Immature natural killer cell (primary cell): ENCODE measurements around the gene F5. TPM values are rescaled to one million over a fixed set of nuclear protein-coding genes. Genes with fewer than 3 reads are reported as not detected.

Experiments
- DNase-seq, 3 donors: peaks; one replicate each; pipeline ENCODE4 v3.0.0; 2022; ENCODE audit warnings: mixed read lengths in 1 of 3
- H3K27ac Mint-ChIP-seq, 6 donors: one replicate each; pipeline ENCODE4 v1.8.0; 2020; ENCODE audit warnings: mixed read lengths in 6 of 6, mild to moderate bottlenecking in 5 of 6, inconsistent platforms in 4 of 6, moderate library complexity in 3 of 6
- H3K27me3 Mint-ChIP-seq, 3 donors: one replicate each; pipeline ENCODE4 v1.8.0; 2020 to 2021; ENCODE audit warnings: low read depth in 3 of 3, mild to moderate bottlenecking in 3 of 3, mixed read lengths in 3 of 3, moderate library complexity in 3 of 3, inconsistent platforms in 1 of 3
- H3K36me3 Mint-ChIP-seq, 3 donors: one replicate each; pipeline ENCODE4 v1.8.0; 2020; ENCODE audit warnings: mixed read lengths in 3 of 3, inconsistent platforms in 2 of 3, mild to moderate bottlenecking in 2 of 3
- H3K4me1 Mint-ChIP-seq, 2 donors: one replicate each; pipeline ENCODE4 v1.8.0; 2020; ENCODE audit warnings: inconsistent platforms in 2 of 2, mild to moderate bottlenecking in 2 of 2, mixed read lengths in 2 of 2, moderate library complexity in 1 of 2
- H3K4me3 Mint-ChIP-seq, 5 donors: one replicate each; pipeline ENCODE4 v1.8.0; 2020; ENCODE audit warnings: mild to moderate bottlenecking in 5 of 5, mixed read lengths in 5 of 5, inconsistent platforms in 3 of 5, moderate library complexity in 3 of 5
- H3K9me3 Mint-ChIP-seq, 6 donors: one replicate each; pipeline ENCODE4 v1.8.0; 2020; ENCODE audit warnings: mild to moderate bottlenecking in 6 of 6, mixed read lengths in 6 of 6, inconsistent platforms in 4 of 6, moderate library complexity in 3 of 6
- polyA plus RNA-seq, 3 donors: library from polyadenylated mRNA; unstranded; fragments of 300-500 nt; fragmentation: Illumina TruSeq; gene quantifications; one replicate each; pipeline ENCODE4 v1.2.3, GENCODE V29; 2021

The F5 gene
- polyA plus RNA-seq, 3 donors from 2014 or later, result 0.08 to 1.3 (median 0.09) TPM

- peaks cover 31 to 34% of the 10 kb centered on the region in 2 donors for H3K4me1 Mint-ChIP-seq
- no peak overlapping the region for H3K27ac Mint-ChIP-seq
- no peak overlapping the region for H3K4me3 Mint-ChIP-seq
- H3K27me3 Mint-ChIP-seq, result peaks cover 0 to 1% (median under 1%) of the 10 kb centered on the region in 3 donors
- no peak for DNase-seq
- H3K36me3 Mint-ChIP-seq, result no peaks in the 10 kb centered on the region
- no peaks in the 10 kb centered on the region for H3K9me3 Mint-ChIP-seq
Measured at GRCh38 chr1:169608226-169608625, 21.9 kb upstream of the F5 start.

DNA sequence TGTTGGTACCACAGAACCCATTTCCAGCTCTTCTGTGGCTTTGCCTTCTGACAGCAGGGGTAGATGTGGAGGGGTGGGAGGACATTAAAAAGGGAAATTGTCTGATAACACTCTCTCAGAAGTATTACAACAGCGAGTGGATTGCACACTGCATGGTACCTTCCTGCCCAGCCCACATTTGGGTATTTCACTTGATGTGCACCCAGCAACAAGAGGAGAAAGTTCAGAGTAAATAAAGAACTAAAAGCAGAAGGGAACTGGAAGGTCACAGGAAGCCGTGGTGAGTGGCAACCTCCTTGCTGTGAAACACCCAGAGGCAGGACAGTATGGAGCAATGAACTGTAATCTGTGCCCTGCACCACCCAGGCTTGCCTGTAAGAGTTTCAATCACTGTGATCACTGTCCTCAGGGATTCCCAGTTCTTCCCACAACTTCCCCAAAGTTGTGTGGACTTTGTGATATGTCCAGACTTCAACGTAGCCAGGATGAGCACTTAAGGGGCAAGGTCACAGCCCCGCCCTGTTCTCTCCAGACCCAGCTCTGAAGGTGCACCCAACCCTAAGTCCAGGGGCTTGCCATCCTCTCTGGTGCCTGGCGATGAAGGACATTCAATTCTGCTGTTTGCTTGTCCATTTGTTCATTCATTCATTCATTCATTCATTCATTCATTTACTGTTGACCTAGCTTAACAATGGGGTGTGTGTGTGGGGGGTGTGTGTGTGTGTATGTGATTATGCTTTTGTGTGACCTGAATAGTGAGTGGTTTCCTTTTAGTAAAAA, 18.7 kb upstream of the F5 start:
- peak; percentile 65 to 74 (median 73) for DNase-seq
- no peaks in the 10 kb centered on the region for H3K9me3 Mint-ChIP-seq
- H3K4me1 Mint-ChIP-seq, result peaks cover 56 to 62% of the 10 kb centered on the region in 2 donors
- H3K27me3 Mint-ChIP-seq, result peaks cover 0 to 1% (median 0%) of the 10 kb centered on the region in 3 donors
- no peaks in the 10 kb centered on the region for H3K36me3 Mint-ChIP-seq
- peak overlapping the region; percentile 51 to 80 (median 60) for H3K4me3 Mint-ChIP-seq
- H3K27ac Mint-ChIP-seq, result peak overlapping the region; percentile 62 to 89 (median 78)

DNA sequence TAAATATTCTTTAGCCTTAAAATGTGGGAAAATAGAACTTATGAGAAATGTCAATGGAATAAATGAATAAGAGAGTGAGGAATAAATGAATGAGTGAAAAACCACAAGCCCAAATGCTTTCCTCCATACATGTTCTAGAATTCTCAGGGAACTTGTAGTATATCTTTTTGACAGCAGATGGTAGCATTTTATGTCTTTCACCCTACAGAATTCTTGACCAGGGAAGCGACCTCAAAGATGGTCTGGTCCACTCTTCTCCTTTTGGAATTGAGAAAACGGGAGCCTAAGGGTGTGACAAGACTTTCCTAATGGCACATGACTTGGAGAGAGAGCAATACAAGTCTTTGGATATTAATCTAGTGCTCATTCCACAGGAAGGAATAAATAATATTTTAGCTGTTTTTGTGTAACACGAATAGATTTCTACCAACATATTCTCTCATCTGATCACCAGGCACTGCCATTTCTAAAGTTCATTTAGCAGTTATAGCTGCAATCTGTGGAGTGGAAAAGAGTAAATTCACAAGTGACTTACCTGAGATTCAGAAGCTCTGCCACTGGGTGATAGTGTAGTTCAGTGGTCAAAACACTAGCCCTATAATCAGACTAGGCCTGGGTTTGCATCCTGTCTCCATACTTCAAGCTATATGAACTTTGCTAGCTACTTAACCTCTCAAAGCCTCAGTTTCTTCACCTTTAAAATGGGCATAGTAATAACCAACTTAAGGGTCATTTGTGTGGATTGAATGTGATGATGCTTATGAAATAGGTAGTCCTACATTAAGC, 15.0 kb upstream of the F5 start:
- H3K4me1 Mint-ChIP-seq, result peaks cover 53 to 57% of the 10 kb centered on the region in 2 donors
- peak overlapping the region in 4 of 5 donors; percentile 6 to 53 (median 20) for H3K4me3 Mint-ChIP-seq
- no peaks in the 10 kb centered on the region for H3K36me3 Mint-ChIP-seq
- H3K27ac Mint-ChIP-seq, result peak overlapping the region in 5 of 6 donors; percentile 10 to 70 (median 28)
- no peaks in the 10 kb centered on the region for H3K9me3 Mint-ChIP-seq
- H3K27me3 Mint-ChIP-seq, result peaks cover 0 to 7% (median 2%) of the 10 kb centered on the region in 3 donors
- DNase-seq, result peak; percentile 38 to 52 (median 48)

GRCh38 chr1:169595764-169596711, 9.8 kb upstream of the F5 start:
- no peaks in the 10 kb centered on the region for H3K9me3 Mint-ChIP-seq
- no peak overlapping the region for H3K4me3 Mint-ChIP-seq
- no peak for DNase-seq
- H3K27me3 Mint-ChIP-seq, result peaks cover 2 to 10% (median 7%) of the 10 kb centered on the region in 3 donors
- no peaks in the 10 kb centered on the region for H3K36me3 Mint-ChIP-seq
- H3K4me1 Mint-ChIP-seq, result peaks cover 3 to 6% of the 10 kb centered on the region in 2 donors
- H3K27ac Mint-ChIP-seq, result no peak overlapping the region

GRCh38 chr1:169594391-169594790, 8.1 kb upstream of the F5 start:
- Mint-ChIP-seq H3K4me3 (no peak overlapping the region), H3K9me3 (no peaks in the 10 kb centered on the region), H3K4me1 (no peaks in the 10 kb centered on the region), H3K27me3 (peaks cover 2 to 8% (median 6%) of the 10 kb centered on the region in 3 donors), H3K27ac (no peak overlapping the region), H3K36me3 (no peaks in the 10 kb centered on the region)
- DNase-seq, result no peak

GRCh38 chr1:169590932-169591331, 4.7 kb upstream of the F5 start:
- Mint-ChIP-seq H3K36me3 (no peaks in the 10 kb centered on the region), H3K4me3 (no peak overlapping the region), H3K4me1 (peaks cover 6 to 10% of the 10 kb centered on the region in 2 donors), H3K27ac (no peak overlapping the region), H3K27me3 (peaks cover 2 to 10% (median 5%) of the 10 kb centered on the region in 3 donors), H3K9me3 (no peaks in the 10 kb centered on the region)
- no peak for DNase-seq

- no peak for DNase-seq
Measured at GRCh38 chr1:169588785-169589485, 2.7 kb upstream of the F5 start.

GRCh38 chr1:169588112-169588511, 1.8 kb upstream of the F5 start:
- H3K4me3 Mint-ChIP-seq, result no peak overlapping the region
- no peaks in the 10 kb centered on the region for H3K9me3 Mint-ChIP-seq
- H3K4me1 Mint-ChIP-seq, result peaks cover 6 to 10% of the 10 kb centered on the region in 2 donors
- DNase-seq, result no peak
- no peaks in the 10 kb centered on the region for H3K36me3 Mint-ChIP-seq
- no peak overlapping the region for H3K27ac Mint-ChIP-seq
- H3K27me3 Mint-ChIP-seq, result peaks cover 2 to 5% (median 5%) of the 10 kb centered on the region in 3 donors

More at GRCh38 chr1:169588785-169589485, 2.7 kb upstream of the F5 start:
- Mint-ChIP-seq H3K4me1 (peaks cover 6 to 10% of the 10 kb centered on the region in 2 donors), H3K4me3 (no peak overlapping the region), H3K36me3 (no peaks in the 10 kb centered on the region), H3K27me3 (peaks cover 2 to 5% (median 5%) of the 10 kb centered on the region in 3 donors), H3K9me3 (no peaks in the 10 kb centered on the region), H3K27ac (no peak overlapping the region)

DNA sequence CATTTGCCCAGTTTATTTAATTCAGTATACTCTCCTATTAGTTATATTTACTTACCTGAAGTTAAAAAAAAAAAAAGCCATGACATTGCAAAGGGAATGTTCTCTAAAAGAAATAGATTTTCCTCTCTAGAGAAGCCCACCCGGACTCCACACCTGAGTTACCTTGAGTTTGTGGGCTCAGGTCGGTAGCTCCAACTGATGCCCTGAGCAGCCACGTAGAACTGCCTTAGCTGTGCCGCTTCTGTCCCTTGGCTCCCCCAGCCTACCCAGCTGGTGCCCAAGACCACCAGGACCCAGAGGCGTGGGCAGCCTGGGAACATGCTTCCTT, 250 bp downstream of the F5 start:
- H3K27me3 Mint-ChIP-seq, result peaks cover 2 to 5% (median 3%) of the 10 kb centered on the region in 3 donors

GRCh38 chr1:169585181-169585580, 1.1 kb downstream of the F5 start:
- Mint-ChIP-seq H3K27ac (no peak overlapping the region), H3K4me1 (peaks cover 6 to 10% of the 10 kb centered on the region in 2 donors), H3K4me3 (no peak overlapping the region), H3K36me3 (no peaks in the 10 kb centered on the region), H3K27me3 (peaks cover 2 to 5% (median 3%) of the 10 kb centered on the region in 3 donors), H3K9me3 (no peaks in the 10 kb centered on the region)
- no peak for DNase-seq

More for the DNA sequence above, 250 bp downstream of the F5 start:
- H3K36me3 Mint-ChIP-seq, result no peaks in the 10 kb centered on the region
- H3K4me3 Mint-ChIP-seq, result peak overlapping the region in 2 of 5 donors; percentile 41 to 56
- H3K27ac Mint-ChIP-seq, result no peak overlapping the region
- H3K9me3 Mint-ChIP-seq, result no peaks in the 10 kb centered on the region
- no peak for DNase-seq
- H3K4me1 Mint-ChIP-seq, result peaks cover 6 to 10% of the 10 kb centered on the region in 2 donors

DNA sequence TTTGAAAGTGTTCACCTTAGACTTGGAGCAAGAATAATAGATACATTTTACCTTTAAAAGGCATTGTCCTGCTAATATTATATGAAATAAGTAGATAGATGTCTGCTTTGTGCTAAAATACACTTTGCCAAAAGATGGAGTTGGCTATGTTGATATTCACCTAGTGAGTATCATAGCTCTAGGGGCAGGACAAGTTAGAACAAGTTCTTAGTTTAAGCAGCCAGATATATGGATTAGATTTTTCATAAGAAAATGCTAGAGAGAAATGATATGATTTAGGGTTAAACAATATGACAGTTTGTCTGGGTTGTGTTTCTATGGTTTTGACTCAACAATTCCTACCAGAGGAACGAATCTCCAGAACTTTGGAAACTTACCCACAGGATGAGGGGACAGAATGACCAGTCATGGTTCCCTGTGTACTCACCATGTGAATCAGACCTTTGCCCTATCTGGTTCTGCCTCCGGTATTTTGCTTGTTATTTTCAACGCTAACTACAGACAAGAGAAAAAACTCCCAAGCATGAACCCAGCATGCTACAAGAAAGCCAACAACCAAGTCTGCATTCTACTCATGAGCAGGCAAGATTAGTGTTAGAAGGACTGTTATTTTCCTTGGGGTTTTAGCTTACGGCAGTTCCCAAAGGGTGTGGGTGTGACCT, 1.7 kb downstream of the F5 start:
- Mint-ChIP-seq H3K4me1 (peaks cover 6 to 10% of the 10 kb centered on the region in 2 donors), H3K27ac (no peak overlapping the region), H3K36me3 (no peaks in the 10 kb centered on the region), H3K9me3 (no peaks in the 10 kb centered on the region), H3K4me3 (no peak overlapping the region), H3K27me3 (peaks cover 1 to 5% (median 3%) of the 10 kb centered on the region in 3 donors)
- no peak for DNase-seq

DNA sequence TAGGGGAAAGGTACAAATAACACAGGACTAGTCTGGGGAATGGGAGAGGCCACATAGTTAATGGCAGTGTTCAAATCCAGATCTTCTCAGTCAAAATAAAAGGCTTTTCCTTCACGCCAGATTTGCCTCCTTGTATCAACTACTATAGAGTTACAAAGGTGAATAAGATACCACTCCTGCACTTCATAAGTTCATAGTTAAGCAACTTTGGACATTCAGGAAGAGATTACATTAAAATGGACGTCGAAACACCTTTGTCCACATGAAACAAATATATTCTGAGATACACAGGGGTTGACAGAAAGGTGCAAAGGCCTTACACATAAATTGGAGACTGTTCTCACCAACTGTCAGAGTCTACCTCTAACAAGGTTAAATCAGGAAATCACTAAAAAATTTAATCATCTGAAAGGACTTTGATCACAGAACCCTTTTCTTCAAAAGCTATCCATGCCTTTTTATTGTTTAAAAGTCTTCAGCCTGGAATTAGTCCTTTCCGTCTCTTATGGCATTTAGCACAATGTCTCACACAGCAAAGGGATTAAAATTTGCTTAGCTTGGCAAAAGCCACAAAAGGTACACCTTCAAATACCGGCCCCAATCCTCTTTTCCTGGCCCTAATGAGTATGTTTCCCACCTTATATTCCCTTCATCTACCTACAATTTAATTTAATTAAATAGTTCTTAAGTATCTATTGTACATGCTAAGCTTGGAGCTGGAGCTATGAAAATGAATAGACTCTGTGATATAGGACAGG, 8.1 kb downstream of the F5 start:
- H3K36me3 Mint-ChIP-seq, result no peaks in the 10 kb centered on the region
- H3K4me1 Mint-ChIP-seq, result no peaks in the 10 kb centered on the region
- peaks cover 2 to 5% (median 3%) of the 10 kb centered on the region in 3 donors for H3K27me3 Mint-ChIP-seq
- no peak overlapping the region for H3K27ac Mint-ChIP-seq
- no peak overlapping the region for H3K4me3 Mint-ChIP-seq
- no peak for DNase-seq
- no peaks in the 10 kb centered on the region for H3K9me3 Mint-ChIP-seq
